LHCN-M2 (cell line): Measurements from ENCODE around the gene API5. TPM values are rescaled to one million over a fixed set of nuclear protein-coding genes. Genes with fewer than 3 reads are reported as not detected.
"Not testable (repeated sequence)": the region's sequence is repeated elsewhere in the genome, so short reads cannot be mapped to it uniquely, and the experiment has no call there.

ENCODE experiments used
- DNase-seq: peaks from one replicate; pipeline ENCODE4 v3.0.0-alpha.2; 2012; ENCODE audit warnings: low read depth
- polyA plus RNA-seq: library from polyadenylated mRNA; unstranded; fragments of >200 nt; gene quantifications from one replicate; pipeline ENCODE4 v1.2.1, GENCODE V29; 2012; ENCODE audit warnings: missing spikeins
- total RNA-seq: library from RNA; depleted of rRNA; stranded (reverse); fragments of >200 nt; gene quantifications from 2 replicates; pipeline ENCODE4 v1.2.3, GENCODE V29; 2014; rRNA removed

The API5 gene
- total RNA-seq = 104 and 113 TPM in 2 replicates
- polyA plus RNA-seq = 26.5 TPM

GRCh38 chr11:43311791-43312607, at the start of gene API5:
Gene API5 (plus strand): TSS chr11:43311996. CDS start chr11:43312128, 132 bp downstream.
- peak; percentile 94 for DNase-seq

GRCh38 chr11:43267856-43268580, 43.8 kb upstream of the API5 start:
- no peak for DNase-seq

- no peak for DNase-seq
Observed at GRCh38 chr11:43268786-43269185, 43.0 kb upstream of the API5 start.

GRCh38 chr11:43269254-43269918, 42.4 kb upstream of the API5 start:
- no peak for DNase-seq

- no peak for DNase-seq
Observed at GRCh38 chr11:43270468-43270867, 41.3 kb upstream of the API5 start.

GRCh38 chr11:43278193-43278956, 33.4 kb upstream of the API5 start:
- DNase-seq = peak; percentile 14

- DNase-seq = peak; percentile 9
Observed at GRCh38 chr11:43282607-43283440, 29.0 kb upstream of the API5 start.

- no peak for DNase-seq
Observed at GRCh38 chr11:43285826-43286225, 26.0 kb upstream of the API5 start.

GRCh38 chr11:43289368-43289767, 22.4 kb upstream of the API5 start:
- DNase-seq = no peak

- DNase-seq = no peak
Observed at GRCh38 chr11:43298397-43298796, 13.4 kb upstream of the API5 start.

- peak; percentile 5 for DNase-seq
Observed at GRCh38 chr11:43315966-43316365, 4.2 kb downstream of the API5 start.

GRCh38 chr11:43316451-43316850, 4.7 kb downstream of the API5 start:
- peak; percentile 46 for DNase-seq

- DNase-seq = peak; percentile 85
Observed at GRCh38 chr11:43327987-43328386, 16.2 kb downstream of the API5 start.

GRCh38 chr11:43328482-43328881, 16.7 kb downstream of the API5 start:
- DNase-seq = no peak

GRCh38 chr11:43341159-43341558, 29.4 kb downstream of the API5 start:
- no peak for DNase-seq

- DNase-seq = not testable (repeated sequence)
Observed at GRCh38 chr11:43351426-43351825, 39.6 kb downstream of the API5 start.

GRCh38 chr11:43354311-43354710, 42.5 kb downstream of the API5 start:
- no peak for DNase-seq

GRCh38 chr11:43356336-43356735, 44.5 kb downstream of the API5 start:
- no peak for DNase-seq

GRCh38 chr11:43358279-43358800, 46.5 kb downstream of the API5 start:
- DNase-seq = no peak

GRCh38 chr11:43358801-43359421, 47.1 kb downstream of the API5 start, which contains the start of gene TTC17:
Gene TTC17 (plus strand): TSS chr11:43358920. CDS start chr11:43358955, 35 bp downstream.
- peak; percentile 89 for DNase-seq
